ENCODE data around the gene USP9X.
"Not testable (repeated sequence)": the region's sequence is repeated elsewhere in the genome, so short reads cannot be mapped to it uniquely, and the experiment has no call there.

Gene USP9X

DNA sequence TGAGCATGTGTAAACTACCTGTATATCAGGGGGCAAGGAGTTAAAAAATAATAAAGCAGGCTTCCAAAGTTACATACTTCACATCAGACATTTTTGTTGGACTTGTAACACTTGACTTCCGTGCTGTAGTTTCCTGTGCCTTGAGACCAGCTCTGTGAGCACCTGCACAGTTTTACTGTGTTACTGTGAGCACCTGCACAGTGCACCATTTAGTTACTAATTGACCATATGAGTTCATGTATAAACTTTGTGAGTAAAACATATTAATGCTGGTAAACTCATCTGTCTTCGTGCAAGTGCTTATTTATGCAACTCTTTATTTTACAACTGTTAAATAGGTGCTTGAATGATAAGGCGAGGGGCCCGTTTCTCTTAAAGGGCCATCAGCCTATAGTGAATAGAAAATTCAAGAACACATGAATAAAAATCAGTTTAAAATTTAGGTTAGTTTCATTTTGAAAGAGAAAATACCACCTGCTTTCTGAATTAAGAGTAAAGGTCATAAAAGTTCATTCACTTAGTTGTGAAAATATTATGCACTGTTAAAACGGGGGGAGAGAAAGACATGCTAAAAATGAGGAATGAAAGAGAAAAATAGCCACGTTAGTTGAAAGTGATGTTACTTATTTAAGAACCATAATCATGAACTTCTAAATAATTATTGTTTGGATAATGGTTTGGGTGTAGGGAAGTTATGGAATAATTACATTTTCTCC, 42.4 kb downstream of the USP9X start:
- FAIRE-seq, result no peak

DNA sequence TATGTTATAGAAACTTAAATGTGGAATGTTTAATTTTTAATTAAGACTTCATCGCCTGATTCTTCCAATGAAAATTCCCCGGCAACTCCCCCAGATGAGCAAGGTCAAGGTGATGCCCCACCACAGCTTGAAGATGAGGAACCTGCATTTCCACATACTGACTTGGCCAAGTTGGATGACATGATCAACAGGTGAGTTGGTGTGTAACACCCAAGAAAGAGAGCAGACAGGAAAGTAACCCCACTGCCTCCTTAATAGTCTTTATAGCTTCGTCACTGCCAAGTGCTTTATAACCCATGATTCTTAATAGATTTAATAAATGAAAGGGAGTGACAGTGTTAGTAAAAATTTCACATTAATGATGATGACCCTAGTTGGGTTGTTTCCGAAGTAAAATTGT, 43.7 kb downstream of the USP9X start:
- no peak for FAIRE-seq

DNA sequence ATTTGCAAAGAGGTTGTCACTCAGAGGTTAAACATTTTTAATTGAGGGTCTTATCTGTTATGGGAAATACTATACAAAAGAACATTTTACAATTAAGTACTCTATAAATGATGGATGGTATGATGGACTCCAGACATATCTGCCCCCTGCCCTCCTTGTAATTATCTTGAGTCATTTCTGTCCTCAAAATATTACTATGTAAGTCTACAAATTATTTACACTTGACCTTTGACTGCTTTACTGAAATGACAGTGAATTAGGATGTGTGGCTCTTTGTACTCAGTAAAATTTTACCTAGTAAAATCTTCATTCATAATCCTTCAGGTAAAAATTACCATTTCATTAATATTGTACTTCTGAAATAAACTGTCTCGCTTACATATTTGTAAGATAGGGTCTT, 46.5 kb downstream of the USP9X start:
- no peak for FAIRE-seq

DNA sequence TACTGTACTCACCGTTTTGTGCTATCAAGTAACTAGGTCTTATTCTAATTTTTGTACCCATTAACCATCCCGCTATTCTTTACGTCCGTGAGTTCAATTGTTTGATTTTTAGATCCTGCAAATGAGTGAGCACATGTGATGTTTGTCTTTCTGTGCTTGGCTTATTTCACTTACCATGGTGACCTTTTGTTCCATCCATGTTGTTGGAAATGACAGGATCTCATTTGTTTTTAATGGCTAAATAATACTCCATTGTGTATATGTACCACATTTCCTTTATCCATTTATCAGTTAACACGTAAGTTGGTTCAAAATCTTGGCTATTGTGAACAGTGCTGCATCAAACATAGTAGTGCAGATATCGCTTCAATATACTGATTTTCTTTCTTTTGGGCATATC, 48.3 kb downstream of the USP9X start:
- FAIRE-seq, result no peak

DNA sequence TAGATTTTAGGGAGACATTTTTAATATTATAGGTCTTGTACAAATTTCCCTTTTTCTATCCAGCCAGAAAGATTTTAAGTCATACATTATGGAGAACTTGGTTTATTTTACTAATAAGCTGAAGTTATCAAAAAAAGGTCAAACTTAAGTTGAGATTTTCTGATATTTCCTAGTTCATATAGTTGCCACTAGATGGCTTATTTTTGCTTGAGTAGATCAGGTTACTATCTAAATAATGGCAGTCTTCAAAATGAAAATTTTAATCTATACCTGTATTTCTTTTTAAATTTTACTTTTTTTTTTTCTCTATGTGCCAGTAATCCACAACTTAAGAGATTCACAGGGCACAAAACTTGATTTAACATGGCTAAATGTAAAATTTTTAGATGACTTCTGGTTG, 52.3 kb downstream of the USP9X start:
- FAIRE-seq, result peak; percentile 89

DNA sequence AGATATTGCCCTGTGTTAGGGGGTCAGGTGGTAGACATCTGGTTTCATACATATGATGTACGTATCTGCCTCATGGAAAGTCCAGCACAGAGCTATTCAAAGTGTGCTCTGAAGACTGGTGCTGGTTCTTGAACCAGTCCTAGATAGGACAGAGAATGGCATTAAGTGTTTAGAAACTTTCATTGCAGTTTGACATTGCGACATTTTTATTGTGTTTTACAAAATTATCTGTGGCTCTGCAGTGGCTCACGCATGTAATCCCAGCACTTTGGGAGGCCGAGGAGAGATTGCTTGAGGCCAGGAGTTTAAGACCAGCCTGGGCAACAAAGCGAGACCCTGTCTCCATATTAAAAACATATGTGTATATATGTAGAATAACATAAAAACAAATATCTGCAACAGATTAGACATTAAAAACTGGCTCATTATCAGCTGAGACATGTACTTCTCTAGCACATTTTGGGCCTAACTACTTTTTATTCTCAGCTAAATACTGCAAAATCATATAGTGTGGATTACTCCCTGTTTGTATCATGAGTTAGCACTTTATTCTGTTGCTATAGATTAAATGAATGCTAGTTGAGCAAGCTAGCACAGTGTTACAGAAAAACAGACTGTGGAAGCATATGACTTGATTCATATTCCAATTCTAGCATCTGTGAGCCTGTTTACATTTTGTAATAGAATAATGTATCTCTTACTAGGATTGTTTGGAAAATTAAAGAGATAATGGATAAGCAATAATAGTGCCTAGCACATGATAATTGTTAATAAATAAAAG, 57.1 kb downstream of the USP9X start:
- no peak for FAIRE-seq

DNA sequence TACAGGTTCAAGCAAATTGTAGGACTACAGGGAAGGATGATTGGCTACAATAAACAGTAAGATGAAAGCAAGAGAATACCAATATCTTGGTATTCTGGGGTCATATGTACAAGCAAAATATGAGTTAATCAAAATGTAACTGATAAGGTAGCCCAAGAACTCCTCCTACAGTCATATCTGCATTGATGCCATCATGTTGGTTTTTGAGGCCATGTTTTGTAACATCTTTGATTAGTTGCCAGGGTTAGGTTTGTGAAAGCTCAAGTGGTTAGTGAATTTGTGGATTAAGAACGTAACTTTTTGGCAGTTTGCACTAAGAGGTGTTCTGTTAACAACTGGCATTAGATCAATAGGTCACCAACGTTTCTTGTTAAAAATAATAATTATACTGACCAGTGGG, 59.6 kb downstream of the USP9X start:
- no peak for FAIRE-seq

DNA sequence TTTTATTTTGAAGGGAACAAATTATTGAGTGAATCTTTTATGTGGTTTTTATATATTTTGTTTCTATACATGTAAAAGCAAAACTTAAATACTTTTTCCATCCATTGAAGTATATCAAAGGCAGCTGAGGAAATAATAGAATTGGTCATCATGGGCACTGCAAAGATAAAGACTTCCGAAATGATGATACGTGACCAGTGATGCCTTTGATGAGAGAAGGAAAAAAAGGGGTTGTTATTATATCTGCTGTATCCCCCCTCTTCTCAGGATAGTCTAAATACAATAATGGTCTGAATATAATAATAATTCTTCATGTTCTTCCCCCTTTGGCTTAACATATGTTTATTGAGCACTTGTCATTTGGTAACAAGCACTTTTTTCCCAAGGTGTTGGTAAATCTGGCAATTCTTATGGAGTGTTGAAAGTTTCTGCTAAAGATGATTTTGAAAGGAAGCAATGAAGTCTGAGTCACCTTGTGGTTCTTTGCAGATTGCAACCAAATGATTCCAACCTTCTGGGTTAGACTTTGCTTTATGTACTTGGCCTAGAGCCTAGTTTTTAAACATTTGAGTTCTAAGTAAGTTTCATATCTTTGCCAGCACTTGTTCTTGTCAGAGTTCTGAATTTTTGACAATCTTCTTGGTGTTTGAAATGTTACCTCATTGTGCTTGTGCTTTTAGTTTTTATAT, 60.8 kb downstream of the USP9X start:
- no peak for FAIRE-seq

DNA sequence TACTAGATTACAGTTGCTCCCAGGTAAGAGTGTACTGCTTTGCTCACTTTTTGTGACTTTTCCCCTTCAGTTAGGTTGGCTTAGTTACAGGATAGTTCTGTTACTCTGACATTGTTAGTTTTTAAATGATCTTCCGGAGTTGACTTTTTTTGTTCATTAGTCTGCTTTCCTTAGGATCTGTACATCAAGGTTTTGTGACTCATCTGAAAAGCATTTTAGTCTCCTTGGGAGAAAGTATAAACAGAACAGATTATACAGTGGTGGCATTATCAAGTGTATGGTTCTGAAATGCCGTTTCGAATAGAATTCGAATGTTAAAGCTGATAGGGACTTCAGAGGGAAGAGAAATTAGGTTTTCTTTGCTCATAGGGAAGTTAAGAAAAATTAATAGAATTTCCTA, 63.3 kb downstream of the USP9X start:
- no peak for FAIRE-seq

DNA sequence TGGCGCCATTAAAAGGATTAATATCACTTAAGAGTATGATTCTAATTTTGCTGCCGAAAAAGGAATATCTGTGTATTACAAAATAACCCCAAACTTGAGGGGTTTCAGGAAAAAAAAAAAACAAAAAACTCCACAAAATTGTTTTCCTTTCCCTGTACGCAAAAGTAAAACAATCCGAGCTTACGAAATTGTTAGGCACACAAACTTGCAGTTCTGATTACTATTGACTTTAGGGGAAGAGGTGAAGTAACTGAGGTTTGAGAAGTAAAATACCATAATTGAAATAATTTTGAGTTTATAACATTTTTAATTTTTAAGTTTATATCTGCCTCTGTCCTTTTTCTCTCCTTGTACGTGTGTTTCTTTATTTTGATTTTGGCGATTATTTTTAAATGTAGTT, 64.8 kb downstream of the USP9X start:
- FAIRE-seq, result no peak

DNA sequence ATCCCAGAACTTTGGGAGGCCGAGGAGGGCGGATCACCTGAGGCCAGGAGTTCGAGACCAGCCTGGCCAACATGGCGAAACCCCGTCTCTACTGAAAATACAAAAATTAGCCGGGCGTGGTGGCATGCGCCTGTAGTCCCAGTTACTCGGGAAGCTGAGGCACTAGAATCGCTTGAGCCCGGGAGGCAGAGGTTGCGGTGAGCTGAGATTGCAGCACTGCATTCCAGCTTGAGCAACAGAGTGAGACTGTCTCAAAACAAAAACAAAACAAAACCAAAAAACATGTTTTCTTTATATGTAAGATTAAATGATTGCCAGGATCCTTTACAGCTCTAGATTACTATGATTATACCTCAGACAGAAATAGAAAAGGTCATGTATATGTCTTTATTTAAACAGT, 66.5 kb downstream of the USP9X start:
- not testable (repeated sequence) for FAIRE-seq

DNA sequence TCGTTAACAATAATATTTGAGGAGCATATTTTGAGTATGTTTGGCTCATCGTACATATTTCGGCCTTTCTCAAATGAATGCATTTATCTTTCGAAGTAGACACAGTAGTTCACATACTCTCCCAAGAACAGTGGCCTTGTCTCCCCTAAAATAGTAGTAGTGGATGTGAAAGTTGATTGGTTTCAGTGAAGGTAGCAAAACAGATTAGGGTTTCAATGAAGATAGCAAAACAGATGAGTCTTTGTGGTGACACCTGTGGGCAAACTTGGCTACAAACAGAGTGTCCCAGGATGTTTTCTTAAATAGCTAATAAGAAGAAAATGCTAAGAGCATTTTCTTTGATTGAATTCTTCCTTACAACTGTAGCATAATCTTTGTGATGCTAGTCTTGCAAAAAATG, 67.0 kb downstream of the USP9X start:
- no peak for FAIRE-seq

DNA sequence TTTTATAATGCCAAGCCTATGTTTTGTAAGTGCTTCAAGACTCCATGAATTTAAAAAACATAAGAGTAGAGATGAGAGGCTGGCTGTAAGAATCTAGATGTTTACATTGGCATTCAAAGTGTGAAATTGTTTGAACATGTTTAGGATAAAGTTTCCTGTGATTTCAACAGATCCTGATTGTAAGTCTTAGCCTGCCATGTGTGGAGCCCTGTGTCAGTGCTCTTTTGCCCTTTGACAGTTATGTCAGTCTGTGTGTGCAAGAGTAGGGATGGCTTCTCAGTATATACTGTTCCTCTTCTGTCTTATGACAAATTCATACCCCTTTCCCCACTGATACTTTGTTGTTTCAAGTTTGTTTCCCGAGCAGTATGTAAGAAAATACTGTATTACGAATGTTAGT, 68.2 kb downstream of the USP9X start:
- FAIRE-seq, result no peak

DNA sequence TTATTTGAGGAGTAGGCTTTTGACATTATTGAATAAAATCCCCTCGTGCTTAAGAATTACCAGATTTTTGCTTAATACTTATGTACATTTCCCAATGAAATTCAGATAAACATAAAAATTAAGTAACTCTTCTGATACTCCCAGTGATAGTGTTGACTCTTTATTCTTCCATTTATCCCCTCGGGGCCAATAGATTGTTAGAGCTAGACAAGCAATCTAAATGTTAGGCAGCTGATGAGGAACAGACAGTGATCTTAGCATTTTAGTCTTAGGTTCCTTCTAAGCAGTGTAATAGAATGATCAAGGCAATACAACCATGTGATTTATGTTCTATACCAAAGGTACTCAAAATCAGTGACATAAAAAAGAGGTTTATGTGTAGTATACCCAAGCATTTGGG, 68.7 kb downstream of the USP9X start:
- FAIRE-seq, result no peak

DNA sequence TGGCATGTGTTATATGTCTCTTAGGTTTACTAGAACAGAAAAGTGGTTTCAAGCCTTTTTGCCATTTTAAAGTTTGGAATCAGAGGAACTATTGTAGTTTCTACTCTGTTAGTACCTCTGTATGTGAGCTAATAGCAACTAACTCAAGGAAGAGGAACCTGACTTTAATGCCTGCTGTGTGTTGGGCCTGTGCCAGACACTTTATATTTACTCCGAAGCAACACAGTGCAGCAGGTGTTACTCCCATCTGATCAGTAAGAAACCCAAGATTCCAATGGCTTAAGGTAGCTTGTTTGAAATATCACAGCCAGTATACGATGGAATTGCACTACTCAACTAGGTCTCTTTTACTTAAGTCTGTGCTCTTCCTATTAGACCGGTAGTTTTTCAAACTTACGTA, 79.2 kb downstream of the USP9X start:
- no peak for FAIRE-seq

DNA sequence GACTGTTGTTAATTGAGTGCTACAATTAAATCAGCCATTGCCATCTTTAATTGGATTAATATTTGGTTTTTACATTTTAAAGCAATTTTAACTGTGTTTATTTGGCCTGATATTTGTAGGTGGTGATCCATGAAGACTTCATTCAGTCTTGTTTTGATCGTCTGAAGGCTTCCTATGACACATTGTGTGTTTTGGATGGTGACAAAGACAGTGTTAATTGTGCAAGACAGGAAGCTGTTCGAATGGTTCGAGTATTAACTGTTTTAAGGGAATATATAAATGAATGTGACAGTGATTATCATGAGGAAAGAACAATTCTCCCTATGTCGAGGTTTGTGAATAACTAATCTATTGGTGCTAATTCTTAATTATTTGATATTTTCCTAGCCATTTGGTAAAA, 82.6 kb downstream of the USP9X start:
- FAIRE-seq, result no peak

DNA sequence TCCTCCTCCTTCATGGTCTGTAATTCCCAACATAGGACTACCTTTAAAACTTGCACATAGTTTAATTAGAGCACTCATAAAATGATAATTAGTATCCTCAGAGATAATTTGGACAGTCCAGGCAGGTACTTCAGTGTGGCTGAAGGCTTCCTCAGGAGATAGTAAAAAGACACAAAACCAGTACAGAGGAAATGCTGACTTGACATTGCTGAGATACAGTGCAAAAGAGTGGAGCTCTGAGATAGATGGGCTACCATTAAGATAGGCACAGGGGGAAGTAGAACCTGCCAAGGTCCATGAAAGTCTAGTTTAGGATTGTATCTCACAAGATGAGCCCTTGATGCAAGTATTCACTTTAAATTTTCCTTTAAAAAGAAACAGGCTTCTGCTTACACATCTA, 91.0 kb downstream of the USP9X start:
- FAIRE-seq, result no peak

DNA sequence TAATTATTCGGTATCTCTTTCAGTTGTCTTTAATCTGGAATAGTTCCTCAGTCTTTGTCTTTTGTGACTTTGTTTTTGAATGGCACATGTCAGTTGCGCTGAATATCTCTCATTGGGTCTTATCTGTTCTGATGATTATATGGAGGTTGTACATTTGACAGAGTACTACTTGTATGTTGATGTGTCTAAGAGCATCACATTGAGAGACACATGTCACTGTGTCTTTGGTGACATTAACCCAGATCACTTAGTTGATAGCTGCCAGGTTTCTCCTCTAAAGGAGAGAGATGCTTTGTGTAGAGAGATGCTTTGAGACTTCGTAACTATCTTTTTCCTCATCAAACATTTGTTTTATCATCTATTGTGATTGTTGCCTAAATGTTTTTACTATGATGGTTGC, 92.1 kb downstream of the USP9X start:
- no peak for FAIRE-seq

DNA sequence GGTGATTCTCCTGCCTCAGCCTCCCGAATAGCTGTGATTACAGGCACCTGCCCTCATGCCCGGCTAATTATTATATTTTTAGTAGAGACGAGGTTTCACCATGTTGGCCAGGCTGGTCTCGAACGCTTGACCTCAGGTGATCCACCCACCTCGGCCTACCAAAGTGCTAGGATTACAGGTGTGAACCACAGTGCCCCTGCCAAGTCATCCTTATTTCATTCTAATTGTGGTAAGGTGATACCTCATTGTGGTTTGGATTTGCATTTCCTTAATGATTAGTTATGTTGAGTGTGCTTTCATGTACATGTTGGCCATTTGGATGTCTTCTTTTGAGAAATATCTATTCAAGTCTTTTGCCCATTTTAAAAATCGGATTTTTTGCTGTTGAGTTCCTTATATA, 93.0 kb downstream of the USP9X start:
- FAIRE-seq, result no peak

DNA sequence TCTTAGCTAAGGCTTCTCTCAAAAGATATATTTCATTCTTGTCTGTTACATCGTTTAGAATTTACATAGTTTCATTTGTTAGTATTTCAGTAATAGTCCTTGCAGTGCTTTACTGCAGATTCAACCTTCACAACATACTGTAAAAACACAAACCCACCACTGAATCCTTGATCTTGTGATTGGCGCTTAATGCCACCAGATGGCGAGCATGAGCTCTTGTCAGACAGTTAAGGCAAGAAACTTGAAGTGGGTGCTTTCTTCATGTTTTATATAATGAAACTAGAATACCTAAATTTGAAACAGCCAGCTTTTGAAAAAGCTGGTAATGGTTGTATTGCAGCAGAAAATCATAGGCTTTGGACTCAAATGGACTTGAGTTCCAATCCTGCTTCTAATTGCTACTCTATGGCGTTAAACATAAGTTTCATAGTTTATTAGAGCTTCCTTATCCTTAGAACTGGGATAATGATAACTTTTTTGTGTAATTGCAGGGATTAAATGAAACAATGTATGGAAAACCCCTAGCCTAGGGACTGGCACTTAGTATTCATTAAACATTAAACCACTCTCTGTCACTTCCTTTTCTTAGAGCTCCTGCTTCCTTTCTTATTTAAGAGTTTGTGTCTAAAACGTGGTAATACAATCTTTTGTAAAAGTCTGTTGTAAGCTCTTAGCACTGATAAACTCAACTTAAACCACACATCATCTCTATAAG, 95.1 kb downstream of the USP9X start:
- peak; percentile 77 for FAIRE-seq

DNA sequence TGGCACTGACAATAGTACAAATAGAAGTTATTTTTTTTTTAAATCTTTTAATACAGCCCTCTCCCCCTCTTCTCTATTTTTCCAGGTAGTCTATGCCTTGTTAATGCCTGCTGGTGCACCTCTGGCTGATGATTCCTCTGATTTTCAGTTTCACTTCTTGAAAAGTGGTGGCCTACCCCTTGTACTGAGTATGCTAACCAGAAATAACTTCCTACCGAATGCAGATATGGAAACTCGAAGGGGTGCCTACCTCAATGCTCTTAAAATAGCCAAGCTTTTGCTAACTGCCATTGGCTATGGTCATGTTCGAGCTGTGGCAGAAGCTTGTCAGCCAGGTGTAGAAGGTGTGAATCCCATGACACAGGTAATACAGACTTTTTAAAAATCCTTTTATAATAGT, 99.1 kb downstream of the USP9X start:
- no peak for FAIRE-seq

DNA sequence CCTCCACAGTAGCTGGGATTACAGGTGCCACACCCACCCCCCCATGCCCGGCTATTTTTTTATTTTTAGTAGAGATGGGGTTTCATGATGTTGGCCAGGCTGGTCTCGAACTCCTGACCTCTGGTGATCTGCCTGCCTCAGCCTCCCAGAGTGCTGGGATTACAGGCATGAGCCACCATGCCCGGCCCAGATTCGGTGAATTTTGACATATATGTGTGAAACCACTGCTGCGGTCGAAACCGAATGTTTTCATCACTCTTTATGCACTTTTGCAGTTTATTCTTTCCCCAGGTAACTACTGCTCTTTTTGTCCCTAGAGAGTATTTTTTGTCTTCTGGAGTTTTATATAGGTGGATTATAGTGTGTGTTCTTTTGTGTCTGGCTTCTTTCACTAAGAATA, 101.7 kb downstream of the USP9X start:
- FAIRE-seq, result not testable (repeated sequence)

DNA sequence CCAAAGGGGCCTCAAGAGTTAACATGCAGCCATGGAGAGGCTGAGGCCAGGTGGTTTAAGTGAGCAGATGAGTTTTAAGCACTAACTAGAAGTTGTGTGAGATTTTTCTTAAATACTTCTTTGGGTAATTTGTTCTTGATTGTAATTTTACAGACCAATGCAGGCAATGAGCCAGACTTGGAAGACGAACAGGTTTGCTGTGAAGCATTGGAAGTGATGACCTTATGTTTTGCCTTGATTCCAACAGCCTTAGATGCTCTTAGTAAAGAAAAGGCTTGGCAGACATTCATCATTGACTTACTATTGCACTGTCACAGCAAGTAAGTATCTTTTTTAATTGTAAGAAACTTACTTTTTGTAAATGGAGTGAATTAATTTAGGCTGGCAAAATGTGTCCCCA, 103.9 kb downstream of the USP9X start:
- FAIRE-seq, result no peak
